ENCODE measurements around the gene ZNF322.

GRCh38 chr6:26592649-26593048, 66.9 kb downstream of the ZNF322 start:
- TF ChIP-seq POLR2AphosphoS5 (IDR thresholded peaks at IDR 0.05; ENCODE audit: low read depth, low read length) (no peak), POLR2A (IDR thresholded peaks at IDR 0.05; ENCODE audit: low read depth, low read length) (no peak), TAF1 (IDR thresholded peaks at IDR 0.05; ENCODE audit: low read depth, low read length) (no peak), SPI1 (IDR thresholded peaks at IDR 0.05; ENCODE audit: low read depth, low read length) (no peak)

All from GM12891 (cell line).